Measurements from ENCODE around the gene ZNF710. TPM values are rescaled to one million over a fixed set of nuclear protein-coding genes. Genes with fewer than 3 reads are reported as not detected.

ZNF710 gene
- total RNA-seq, 1 donor from 2014 or later: 34.7 TPM

- peaks cover 54% of the 10 kb centered on the region for H3K4me1 Mint-ChIP-seq (ENCODE audit: unreplicated experiment)
- peak overlapping the region; percentile 90 for H3K4me3 Mint-ChIP-seq
- no peaks in the 10 kb centered on the region for H3K27me3 Mint-ChIP-seq
- peak overlapping the region; percentile 91 for H3K27ac Mint-ChIP-seq
- H3K36me3 Mint-ChIP-seq: no peaks in the 10 kb centered on the region
- no peak for TF ChIP-seq CTCF (conservative IDR thresholded peaks at IDR 0.05)
- no peak for DNase-seq (ENCODE audit: extremely low spot score, unreplicated experiment)
- H3K9me3 Mint-ChIP-seq: no peaks in the 10 kb centered on the region
Measured at GRCh38 chr15:90002428-90002844, 1.3 kb downstream of the ZNF710 start.

GRCh38 chr15:90003736-90004135 is 2.6 kb downstream of the ZNF710 start:
- Mint-ChIP-seq H3K27ac (peak overlapping the region; percentile 89), H3K4me1 (ENCODE audit: unreplicated experiment) (peaks cover 54% of the 10 kb centered on the region), H3K9me3 (no peaks in the 10 kb centered on the region), H3K36me3 (no peaks in the 10 kb centered on the region), H3K27me3 (no peaks in the 10 kb centered on the region), H3K4me3 (peak overlapping the region; percentile 74)
- TF ChIP-seq CTCF (conservative IDR thresholded peaks at IDR 0.05): no peak
- no peak for DNase-seq (ENCODE audit: extremely low spot score, unreplicated experiment)

GRCh38 chr15:90004252-90004651 is 3.1 kb downstream of the ZNF710 start:
- DNase-seq (ENCODE audit: extremely low spot score, unreplicated experiment): no peak
- Mint-ChIP-seq H3K9me3 (no peaks in the 10 kb centered on the region), H3K4me3 (peak overlapping the region; percentile 74), H3K27ac (peak overlapping the region; percentile 89), H3K27me3 (no peaks in the 10 kb centered on the region), H3K4me1 (ENCODE audit: unreplicated experiment) (peaks cover 49% of the 10 kb centered on the region), H3K36me3 (peaks cover under 1% of the 10 kb centered on the region)
- TF ChIP-seq CTCF (conservative IDR thresholded peaks at IDR 0.05): no peak

- DNase-seq (ENCODE audit: extremely low spot score, unreplicated experiment): no peak
- TF ChIP-seq CTCF (conservative IDR thresholded peaks at IDR 0.05): no peak
- Mint-ChIP-seq H3K27ac (peak overlapping the region; percentile 89), H3K36me3 (peaks cover 4% of the 10 kb centered on the region), H3K4me3 (peak overlapping the region; percentile 74), H3K9me3 (no peaks in the 10 kb centered on the region), H3K27me3 (no peaks in the 10 kb centered on the region), H3K4me1 (ENCODE audit: unreplicated experiment) (peaks cover 48% of the 10 kb centered on the region)
Measured at GRCh38 chr15:90004671-90005070, 3.5 kb downstream of the ZNF710 start.

- peaks cover 11% of the 10 kb centered on the region for H3K36me3 Mint-ChIP-seq
- peak overlapping the region; percentile 89 for H3K27ac Mint-ChIP-seq
- DNase-seq (ENCODE audit: extremely low spot score, unreplicated experiment): no peak
- H3K4me1 Mint-ChIP-seq (ENCODE audit: unreplicated experiment): peaks cover 48% of the 10 kb centered on the region
- peak overlapping the region; percentile 44 for H3K4me3 Mint-ChIP-seq
- no peaks in the 10 kb centered on the region for H3K27me3 Mint-ChIP-seq
- no peaks in the 10 kb centered on the region for H3K9me3 Mint-ChIP-seq
- no peak for TF ChIP-seq CTCF (conservative IDR thresholded peaks at IDR 0.05)
Measured at GRCh38 chr15:90006217-90007075, 5.3 kb downstream of the ZNF710 start.
